ENCODE data around the gene PIWIL4.

DNA sequence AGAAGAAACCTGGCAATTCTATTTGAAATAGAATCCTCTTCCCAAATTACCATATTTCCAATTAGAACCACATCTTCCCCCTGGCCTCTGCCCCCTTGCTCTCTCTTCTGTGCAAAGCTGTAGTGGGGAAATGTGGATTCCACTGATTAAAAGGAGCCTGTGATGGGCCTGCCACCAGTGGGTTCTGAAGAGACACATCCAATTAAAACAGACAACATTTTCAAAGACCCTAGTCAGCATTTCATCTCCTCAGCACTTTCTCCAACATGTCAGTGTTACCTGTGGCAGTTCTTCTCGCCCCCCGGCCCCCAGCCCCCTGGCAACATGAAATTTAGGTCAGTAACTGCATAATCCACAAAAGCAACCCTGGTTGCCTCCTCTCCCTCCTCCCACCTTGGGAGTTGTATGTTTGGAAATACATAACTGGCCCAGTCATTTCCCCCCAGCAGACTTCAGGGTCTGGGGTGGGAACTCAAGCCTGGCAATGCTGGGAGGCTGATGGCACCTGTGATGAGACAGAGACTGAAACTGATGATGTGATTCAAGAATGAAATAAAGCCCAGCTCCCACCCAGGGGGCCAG lies 101.1 kb downstream of the PIWIL4 start:
- TF ChIP-seq, protein P1, sequence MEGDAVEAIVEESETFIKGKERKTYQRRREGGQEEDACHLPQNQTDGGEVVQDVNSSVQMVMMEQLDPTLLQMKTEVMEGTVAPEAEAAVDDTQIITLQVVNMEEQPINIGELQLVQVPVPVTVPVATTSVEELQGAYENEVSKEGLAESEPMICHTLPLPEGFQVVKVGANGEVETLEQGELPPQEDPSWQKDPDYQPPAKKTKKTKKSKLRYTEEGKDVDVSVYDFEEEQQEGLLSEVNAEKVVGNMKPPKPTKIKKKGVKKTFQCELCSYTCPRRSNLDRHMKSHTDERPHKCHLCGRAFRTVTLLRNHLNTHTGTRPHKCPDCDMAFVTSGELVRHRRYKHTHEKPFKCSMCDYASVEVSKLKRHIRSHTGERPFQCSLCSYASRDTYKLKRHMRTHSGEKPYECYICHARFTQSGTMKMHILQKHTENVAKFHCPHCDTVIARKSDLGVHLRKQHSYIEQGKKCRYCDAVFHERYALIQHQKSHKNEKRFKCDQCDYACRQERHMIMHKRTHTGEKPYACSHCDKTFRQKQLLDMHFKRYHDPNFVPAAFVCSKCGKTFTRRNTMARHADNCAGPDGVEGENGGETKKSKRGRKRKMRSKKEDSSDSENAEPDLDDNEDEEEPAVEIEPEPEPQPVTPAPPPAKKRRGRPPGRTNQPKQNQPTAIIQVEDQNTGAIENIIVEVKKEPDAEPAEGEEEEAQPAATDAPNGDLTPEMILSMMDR (IDR thresholded peaks at IDR 0.05): no peak
- TF ChIP-seq POLR2A (IDR thresholded peaks at IDR 0.05) (no peak), EP300 (IDR thresholded peaks at IDR 0.05) (no peak)

Data from tibial nerve (tissue), 4 donors.